ENCODE measurements around the gene FAM13A.

The FAM13A gene

DNA sequence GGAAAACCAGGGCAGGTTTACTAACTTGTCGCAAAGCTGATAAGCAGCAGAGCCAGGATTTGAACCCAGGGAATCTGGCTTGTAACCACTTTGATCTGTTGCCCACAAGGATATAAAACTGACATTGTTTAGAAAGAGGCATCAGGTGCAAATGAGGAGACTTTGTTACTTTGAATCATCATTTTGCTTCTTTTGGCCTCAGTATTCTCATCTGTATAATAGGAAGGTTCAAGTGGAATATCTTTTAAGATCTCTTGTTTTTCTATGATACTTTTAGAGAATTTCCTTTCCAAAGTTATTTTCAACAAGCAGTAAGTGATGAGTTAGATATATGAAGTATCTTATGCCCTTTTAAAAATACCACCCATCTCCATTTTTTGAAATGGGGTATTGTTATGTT is 301.5 kb downstream of the FAM13A start:
- Histone ChIP-seq H3K27ac (ENCODE audit: low read length) (no peak overlapping the region), H3K9me3 (ENCODE audit: control insufficient read depth in 1 of 2, low read length in 2 of 2) (no peaks in the 10 kb centered on the region), H3K4me1 (ENCODE audit: control insufficient read depth in 1 of 2, insufficient read depth in 2 of 2, low read length in 2 of 2) (no peaks in the 10 kb centered on the region), H3K36me3 (ENCODE audit: control insufficient read depth in 1 of 2, insufficient read depth in 2 of 2, low read length in 2 of 2) (peaks cover 21 to 32% of the 10 kb centered on the region in 2 donors), H3K27me3 (ENCODE audit: low read depth, low read length) (no peaks in the 10 kb centered on the region), H3K4me3 (ENCODE audit: low read depth in 1 of 2, low read length in 2 of 2) (no peak overlapping the region)

DNA sequence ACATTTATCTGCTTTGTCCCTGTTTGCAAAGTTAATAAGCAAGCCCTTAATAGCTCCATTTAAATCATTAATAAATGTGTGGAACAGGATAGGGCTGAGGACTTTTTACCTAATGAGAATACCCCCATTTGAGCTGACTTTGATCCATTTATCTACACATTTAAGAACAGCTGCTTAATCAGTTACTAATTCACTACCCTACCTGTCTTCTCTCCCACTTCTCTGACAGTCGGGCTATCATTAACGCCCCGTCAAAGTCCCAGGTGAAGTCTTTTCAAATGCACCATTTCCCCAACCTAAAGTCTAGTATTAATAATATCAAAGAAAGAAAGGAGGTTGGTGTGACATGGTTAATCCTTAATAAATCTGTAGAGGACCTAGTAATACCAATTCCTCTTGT is 302.2 kb downstream of the FAM13A start:
- no peak overlapping the region for H3K27ac ChIP-seq (ENCODE audit: low read length)
- H3K9me3 ChIP-seq (ENCODE audit: control insufficient read depth in 1 of 2, low read length in 2 of 2) = no peaks in the 10 kb centered on the region
- peaks cover 27 to 39% of the 10 kb centered on the region in 2 donors for H3K36me3 ChIP-seq (ENCODE audit: control insufficient read depth in 1 of 2, insufficient read depth in 2 of 2, low read length in 2 of 2)
- H3K4me1 ChIP-seq (ENCODE audit: control insufficient read depth in 1 of 2, insufficient read depth in 2 of 2, low read length in 2 of 2) = no peaks in the 10 kb centered on the region
- no peaks in the 10 kb centered on the region for H3K27me3 ChIP-seq (ENCODE audit: low read depth, low read length)
- H3K4me3 ChIP-seq (ENCODE audit: low read depth in 1 of 2, low read length in 2 of 2) = no peak overlapping the region

DNA sequence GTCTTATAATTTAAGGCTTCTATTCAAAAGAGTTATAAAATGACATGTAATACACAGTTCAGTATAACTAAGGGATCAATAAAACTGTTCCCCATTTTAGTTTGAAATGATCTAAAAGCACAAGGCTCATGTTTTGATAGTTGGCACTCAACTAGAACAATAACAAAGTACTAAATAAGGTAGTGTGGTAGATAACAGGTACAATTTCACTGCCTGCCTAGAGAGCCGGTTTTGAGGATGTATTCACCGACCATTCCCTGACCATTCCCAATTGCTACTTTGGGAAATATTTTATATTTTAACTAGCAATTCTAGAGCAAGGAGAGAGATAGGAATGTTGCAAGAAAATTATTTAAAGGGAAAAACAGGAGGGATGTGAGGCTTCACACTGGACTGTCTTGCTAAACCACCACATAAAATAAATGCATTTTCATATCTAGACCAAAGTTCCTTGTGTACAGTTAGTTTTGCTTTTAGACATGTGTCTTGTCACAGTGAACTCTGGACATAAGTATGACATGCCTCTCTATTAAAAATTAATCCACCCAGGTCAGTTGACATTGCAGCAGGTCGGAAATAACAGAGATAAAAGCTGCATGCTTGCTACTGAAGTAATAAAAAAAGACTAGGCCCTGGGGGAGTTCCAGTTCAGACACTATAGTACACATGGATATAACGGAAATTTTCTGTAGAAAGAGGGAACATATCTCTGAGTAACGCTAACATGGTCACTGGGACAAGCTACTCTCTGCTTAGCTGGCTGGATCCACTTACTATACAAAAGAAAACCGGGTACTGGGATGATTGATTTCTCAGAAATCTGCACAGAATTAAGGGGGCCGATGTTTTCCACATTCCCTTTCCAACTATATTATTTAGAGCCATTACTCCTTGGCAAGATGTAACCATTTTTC is 303.1 kb downstream of the FAM13A start:
- no peaks in the 10 kb centered on the region for H3K27me3 ChIP-seq (ENCODE audit: low read depth, low read length)
- H3K4me1 ChIP-seq (ENCODE audit: control insufficient read depth in 1 of 2, insufficient read depth in 2 of 2, low read length in 2 of 2) = no peaks in the 10 kb centered on the region
- H3K36me3 ChIP-seq (ENCODE audit: control insufficient read depth in 1 of 2, insufficient read depth in 2 of 2, low read length in 2 of 2) = peaks cover 36 to 45% of the 10 kb centered on the region in 2 donors
- no peak overlapping the region for H3K4me3 ChIP-seq (ENCODE audit: low read depth in 1 of 2, low read length in 2 of 2)
- no peaks in the 10 kb centered on the region for H3K9me3 ChIP-seq (ENCODE audit: control insufficient read depth in 1 of 2, low read length in 2 of 2)
- H3K27ac ChIP-seq (ENCODE audit: low read length) = no peak overlapping the region

DNA sequence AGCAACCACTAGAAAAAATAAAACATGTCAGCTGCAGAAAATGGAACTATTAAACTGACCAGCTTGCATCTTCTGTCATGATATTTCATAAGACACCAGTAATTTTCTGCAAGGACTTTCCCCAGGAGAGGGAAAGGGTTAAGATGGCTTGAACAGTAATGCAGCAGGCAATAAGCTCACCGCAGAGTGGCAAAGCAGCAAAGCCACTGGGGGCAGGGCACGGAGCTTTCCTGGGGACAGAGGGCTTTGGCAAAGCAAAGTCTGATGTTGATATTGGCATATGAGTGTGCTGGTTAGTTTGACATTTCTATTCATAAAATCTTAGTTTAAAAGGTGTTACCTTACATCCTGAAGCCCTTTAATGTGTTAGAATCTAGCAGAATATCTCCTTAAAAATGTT is 304.2 kb downstream of the FAM13A start:
- Histone ChIP-seq H3K4me1 (ENCODE audit: control insufficient read depth in 1 of 2, insufficient read depth in 2 of 2, low read length in 2 of 2) (no peaks in the 10 kb centered on the region), H3K27ac (ENCODE audit: low read length) (no peak overlapping the region), H3K36me3 (ENCODE audit: control insufficient read depth in 1 of 2, insufficient read depth in 2 of 2, low read length in 2 of 2) (peaks cover 42 to 46% of the 10 kb centered on the region in 2 donors)

DNA sequence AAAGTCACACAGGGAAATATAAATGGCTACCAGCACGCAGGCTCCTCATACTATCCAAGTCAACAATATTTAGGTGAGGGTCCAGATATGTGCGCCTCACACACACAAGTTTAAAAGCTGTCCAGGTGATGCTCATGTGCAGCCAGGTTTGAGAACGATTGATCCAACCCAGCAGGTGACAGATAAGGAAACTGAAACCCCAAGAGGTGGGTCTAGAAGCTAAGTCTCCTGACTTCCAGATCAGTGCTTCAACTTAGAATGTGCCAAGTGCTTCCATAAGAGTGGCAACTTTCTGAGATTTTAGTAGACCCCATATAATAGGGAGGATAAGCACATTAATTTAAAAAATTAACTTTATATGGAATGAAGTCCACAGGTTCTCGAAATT is 304.9 kb downstream of the FAM13A start:
- no peaks in the 10 kb centered on the region for H3K27me3 ChIP-seq (ENCODE audit: low read depth, low read length)
- H3K9me3 ChIP-seq (ENCODE audit: control insufficient read depth in 1 of 2, low read length in 2 of 2) = no peaks in the 10 kb centered on the region
- no peak overlapping the region for H3K27ac ChIP-seq (ENCODE audit: low read length)
- H3K4me3 ChIP-seq (ENCODE audit: low read depth in 1 of 2, low read length in 2 of 2) = no peak overlapping the region
- H3K36me3 ChIP-seq (ENCODE audit: control insufficient read depth in 1 of 2, insufficient read depth in 2 of 2, low read length in 2 of 2) = peaks cover 46 to 51% of the 10 kb centered on the region in 2 donors
- no peaks in the 10 kb centered on the region for H3K4me1 ChIP-seq (ENCODE audit: control insufficient read depth in 1 of 2, insufficient read depth in 2 of 2, low read length in 2 of 2)

More for the DNA sequence above, 304.2 kb downstream of the FAM13A start:
- H3K9me3 ChIP-seq (ENCODE audit: control insufficient read depth in 1 of 2, low read length in 2 of 2) = no peaks in the 10 kb centered on the region
- no peaks in the 10 kb centered on the region for H3K27me3 ChIP-seq (ENCODE audit: low read depth, low read length)
- H3K4me3 ChIP-seq (ENCODE audit: low read depth in 1 of 2, low read length in 2 of 2) = no peak overlapping the region

DNA sequence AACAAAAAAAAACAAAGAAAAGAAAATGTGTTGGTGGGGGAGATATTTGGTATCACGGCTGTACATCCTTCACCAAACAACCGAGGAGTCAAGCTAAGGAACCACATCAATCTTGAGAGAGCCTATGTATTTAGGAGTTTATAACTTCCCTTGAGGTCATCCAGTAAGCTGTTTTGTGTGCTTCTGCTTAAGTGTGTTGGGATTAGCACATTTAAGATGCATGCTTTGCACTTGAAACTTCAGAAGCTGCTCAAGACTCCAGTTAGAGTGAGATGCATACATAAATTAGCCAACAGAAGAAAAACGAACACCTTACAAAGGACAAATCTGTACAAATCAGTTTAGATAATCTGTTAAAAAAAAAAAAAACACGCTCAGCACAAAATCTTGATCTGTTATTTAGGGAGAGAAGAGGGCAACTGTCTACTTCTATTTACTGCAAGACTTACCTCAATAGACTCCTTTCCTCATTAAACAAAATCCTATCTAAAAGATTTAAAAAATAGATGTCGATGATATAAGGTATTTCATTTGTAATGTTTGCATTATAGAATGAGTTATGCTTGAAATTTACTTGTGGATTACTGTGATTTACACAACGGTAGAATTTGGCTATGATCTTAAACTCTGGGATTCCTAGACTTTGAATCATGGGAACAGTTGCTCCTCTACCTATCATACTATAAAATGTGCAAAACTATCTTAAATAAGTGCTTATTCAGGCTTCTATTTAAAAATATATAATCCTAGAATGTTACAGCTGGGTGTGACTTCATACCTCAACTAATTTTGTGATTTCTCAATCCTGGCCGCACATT is 305.5 kb downstream of the FAM13A start:
- no peak overlapping the region for H3K4me3 ChIP-seq (ENCODE audit: low read depth in 1 of 2, low read length in 2 of 2)
- H3K27ac ChIP-seq (ENCODE audit: low read length) = no peak overlapping the region
- peaks cover 51 to 57% of the 10 kb centered on the region in 2 donors for H3K36me3 ChIP-seq (ENCODE audit: control insufficient read depth in 1 of 2, insufficient read depth in 2 of 2, low read length in 2 of 2)
- no peaks in the 10 kb centered on the region for H3K4me1 ChIP-seq (ENCODE audit: control insufficient read depth in 1 of 2, insufficient read depth in 2 of 2, low read length in 2 of 2)
- no peaks in the 10 kb centered on the region for H3K27me3 ChIP-seq (ENCODE audit: low read depth, low read length)
- H3K9me3 ChIP-seq (ENCODE audit: control insufficient read depth in 1 of 2, low read length in 2 of 2) = no peaks in the 10 kb centered on the region

DNA sequence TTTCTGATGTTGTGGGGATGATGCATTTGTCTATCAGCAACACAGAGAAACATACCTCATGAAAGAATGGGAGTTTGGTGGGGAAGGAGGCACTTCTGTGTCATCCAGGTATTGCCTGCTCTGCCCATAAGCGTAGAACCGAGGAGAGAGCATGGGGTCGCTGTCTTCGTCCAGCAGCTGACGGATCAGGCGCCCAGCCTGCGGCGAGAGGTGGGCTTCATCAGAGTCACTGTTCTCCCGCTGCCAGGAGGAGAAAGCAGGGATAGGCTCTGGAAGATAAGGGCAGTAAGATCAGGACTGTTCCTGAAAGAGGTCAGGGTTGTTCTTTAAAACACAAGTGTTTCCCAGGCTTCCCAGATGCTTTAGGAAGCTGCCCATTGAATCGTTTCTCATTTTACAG is 306.6 kb downstream of the FAM13A start:
- peaks cover 0 to 5% of the 10 kb centered on the region in 2 donors for H3K4me1 ChIP-seq (ENCODE audit: control insufficient read depth in 1 of 2, insufficient read depth in 2 of 2, low read length in 2 of 2)
- no peak overlapping the region for H3K27ac ChIP-seq (ENCODE audit: low read length)
- no peaks in the 10 kb centered on the region for H3K27me3 ChIP-seq (ENCODE audit: low read depth, low read length)
- H3K36me3 ChIP-seq (ENCODE audit: control insufficient read depth in 1 of 2, insufficient read depth in 2 of 2, low read length in 2 of 2) = peaks cover 48 to 57% of the 10 kb centered on the region in 2 donors
- H3K4me3 ChIP-seq (ENCODE audit: low read depth in 1 of 2, low read length in 2 of 2) = no peak overlapping the region
- H3K9me3 ChIP-seq (ENCODE audit: control insufficient read depth in 1 of 2, low read length in 2 of 2) = no peaks in the 10 kb centered on the region

DNA sequence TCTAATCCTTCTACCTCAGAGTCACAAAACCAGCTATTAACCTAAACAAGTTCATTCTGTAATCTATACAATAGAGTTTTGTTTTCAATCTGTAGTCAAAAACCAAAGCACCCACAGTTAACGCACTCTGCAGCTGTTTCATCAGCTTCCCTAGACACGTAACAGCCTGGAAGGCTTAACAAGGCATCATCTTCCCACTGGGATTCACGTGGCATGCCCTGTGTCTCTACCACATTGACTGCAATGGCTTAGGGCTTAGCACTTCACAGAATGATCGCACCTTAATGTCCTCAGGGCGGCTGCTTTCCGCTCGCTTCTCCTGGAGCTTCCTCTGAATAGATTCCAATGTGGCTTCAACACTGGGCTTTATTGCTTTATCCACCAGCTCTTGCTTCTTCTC is 309.6 kb downstream of the FAM13A start:
- peaks cover 0 to 6% of the 10 kb centered on the region in 2 donors for H3K4me1 ChIP-seq (ENCODE audit: control insufficient read depth in 1 of 2, insufficient read depth in 2 of 2, low read length in 2 of 2)
- no peaks in the 10 kb centered on the region for H3K9me3 ChIP-seq (ENCODE audit: control insufficient read depth in 1 of 2, low read length in 2 of 2)
- no peaks in the 10 kb centered on the region for H3K27me3 ChIP-seq (ENCODE audit: low read depth, low read length)
- H3K36me3 ChIP-seq (ENCODE audit: control insufficient read depth in 1 of 2, insufficient read depth in 2 of 2, low read length in 2 of 2) = peaks cover 57 to 61% of the 10 kb centered on the region in 2 donors
- H3K27ac ChIP-seq (ENCODE audit: low read length) = no peak overlapping the region
- H3K4me3 ChIP-seq (ENCODE audit: low read depth in 1 of 2, low read length in 2 of 2) = no peak overlapping the region

DNA sequence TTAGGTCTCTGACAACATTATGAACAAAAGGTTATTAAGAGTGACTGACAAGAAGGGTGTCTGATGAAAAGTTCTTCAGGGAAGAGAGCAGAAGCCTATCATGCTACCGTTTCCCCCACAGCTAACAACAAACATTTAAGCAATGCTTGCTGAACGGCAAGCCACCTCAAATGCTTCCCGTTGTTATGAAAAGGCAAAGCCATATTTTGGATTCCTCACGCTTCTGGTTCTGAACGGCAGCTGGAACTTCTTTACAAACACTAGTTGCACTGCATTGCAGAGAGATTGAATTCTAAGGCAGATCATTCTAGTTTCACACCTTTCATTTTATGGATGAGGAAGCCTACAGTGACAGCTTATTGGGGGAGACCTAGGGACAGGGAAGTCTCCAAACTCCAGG is 310.8 kb downstream of the FAM13A start:
- no peaks in the 10 kb centered on the region for H3K9me3 ChIP-seq (ENCODE audit: control insufficient read depth in 1 of 2, low read length in 2 of 2)
- H3K4me1 ChIP-seq (ENCODE audit: control insufficient read depth in 1 of 2, insufficient read depth in 2 of 2, low read length in 2 of 2) = peaks cover 0 to 6% of the 10 kb centered on the region in 2 donors
- no peak overlapping the region for H3K27ac ChIP-seq (ENCODE audit: low read length)
- no peaks in the 10 kb centered on the region for H3K27me3 ChIP-seq (ENCODE audit: low read depth, low read length)
- H3K36me3 ChIP-seq (ENCODE audit: control insufficient read depth in 1 of 2, insufficient read depth in 2 of 2, low read length in 2 of 2) = peaks cover 53 to 71% of the 10 kb centered on the region in 2 donors
- no peak overlapping the region for H3K4me3 ChIP-seq (ENCODE audit: low read depth in 1 of 2, low read length in 2 of 2)

DNA sequence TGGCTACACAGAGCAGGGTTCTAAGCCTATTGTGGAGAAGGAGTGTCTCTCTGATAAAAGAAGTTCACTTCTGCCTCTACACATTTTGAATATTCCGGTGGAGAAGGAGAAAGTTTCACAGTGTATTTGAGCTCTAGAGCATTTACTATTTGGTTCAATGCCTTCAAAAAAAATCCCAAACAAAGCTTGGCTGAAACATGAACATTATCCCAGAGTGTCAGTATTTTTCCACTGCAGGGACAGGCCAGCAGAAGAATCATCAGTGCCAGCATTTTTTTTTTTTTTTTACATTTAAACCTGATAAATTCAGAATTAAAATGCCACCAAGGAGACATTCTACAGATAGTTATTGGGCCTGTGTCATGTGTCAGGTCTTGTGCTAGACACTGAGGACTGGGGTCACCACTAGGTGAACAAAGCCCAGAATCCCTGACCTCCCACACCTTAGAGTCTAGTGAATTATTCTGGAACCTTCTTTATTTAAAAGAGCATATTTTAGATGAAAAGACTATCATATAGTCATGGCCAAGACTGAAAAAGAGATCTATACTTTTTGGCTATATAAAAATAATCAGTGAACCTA is 311.3 kb downstream of the FAM13A start:
- Histone ChIP-seq H3K4me3 (ENCODE audit: low read depth in 1 of 2, low read length in 2 of 2) (no peak overlapping the region), H3K27me3 (ENCODE audit: low read depth, low read length) (no peaks in the 10 kb centered on the region), H3K4me1 (ENCODE audit: control insufficient read depth in 1 of 2, insufficient read depth in 2 of 2, low read length in 2 of 2) (peaks cover 0 to 6% of the 10 kb centered on the region in 2 donors), H3K27ac (ENCODE audit: low read length) (no peak overlapping the region), H3K9me3 (ENCODE audit: control insufficient read depth in 1 of 2, low read length in 2 of 2) (no peaks in the 10 kb centered on the region), H3K36me3 (ENCODE audit: control insufficient read depth in 1 of 2, insufficient read depth in 2 of 2, low read length in 2 of 2) (peaks cover 48 to 71% of the 10 kb centered on the region in 2 donors)

DNA sequence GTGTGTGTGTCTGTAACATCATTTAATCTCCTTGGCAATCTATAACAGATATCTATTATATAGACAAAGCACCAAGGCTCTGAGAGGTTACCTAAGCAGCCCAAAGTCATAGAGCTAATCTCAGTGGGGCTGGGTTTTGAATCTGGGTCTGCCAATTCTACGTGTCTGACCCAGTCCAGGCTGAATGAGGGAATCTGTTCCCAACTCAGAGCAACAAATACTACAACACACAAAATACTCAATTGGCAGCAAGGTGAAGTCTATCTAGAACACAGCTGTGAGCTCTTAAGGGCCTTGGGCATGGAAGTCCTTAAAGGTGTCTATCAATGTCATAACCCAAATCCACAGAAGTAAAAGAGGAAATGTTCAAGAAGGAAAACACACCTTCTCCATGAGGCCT is 311.8 kb downstream of the FAM13A start:
- no peaks in the 10 kb centered on the region for H3K9me3 ChIP-seq (ENCODE audit: control insufficient read depth in 1 of 2, low read length in 2 of 2)
- H3K27me3 ChIP-seq (ENCODE audit: low read depth, low read length) = no peaks in the 10 kb centered on the region
- H3K4me3 ChIP-seq (ENCODE audit: low read depth in 1 of 2, low read length in 2 of 2) = no peak overlapping the region
- H3K27ac ChIP-seq (ENCODE audit: low read length) = no peak overlapping the region
- peaks cover under 1 to 11% of the 10 kb centered on the region in 2 donors for H3K4me1 ChIP-seq (ENCODE audit: control insufficient read depth in 1 of 2, insufficient read depth in 2 of 2, low read length in 2 of 2)
- peaks cover 43 to 68% of the 10 kb centered on the region in 2 donors for H3K36me3 ChIP-seq (ENCODE audit: control insufficient read depth in 1 of 2, insufficient read depth in 2 of 2, low read length in 2 of 2)
